ENCODE measurements around the gene CADPS2.

CADPS2 gene

DNA sequence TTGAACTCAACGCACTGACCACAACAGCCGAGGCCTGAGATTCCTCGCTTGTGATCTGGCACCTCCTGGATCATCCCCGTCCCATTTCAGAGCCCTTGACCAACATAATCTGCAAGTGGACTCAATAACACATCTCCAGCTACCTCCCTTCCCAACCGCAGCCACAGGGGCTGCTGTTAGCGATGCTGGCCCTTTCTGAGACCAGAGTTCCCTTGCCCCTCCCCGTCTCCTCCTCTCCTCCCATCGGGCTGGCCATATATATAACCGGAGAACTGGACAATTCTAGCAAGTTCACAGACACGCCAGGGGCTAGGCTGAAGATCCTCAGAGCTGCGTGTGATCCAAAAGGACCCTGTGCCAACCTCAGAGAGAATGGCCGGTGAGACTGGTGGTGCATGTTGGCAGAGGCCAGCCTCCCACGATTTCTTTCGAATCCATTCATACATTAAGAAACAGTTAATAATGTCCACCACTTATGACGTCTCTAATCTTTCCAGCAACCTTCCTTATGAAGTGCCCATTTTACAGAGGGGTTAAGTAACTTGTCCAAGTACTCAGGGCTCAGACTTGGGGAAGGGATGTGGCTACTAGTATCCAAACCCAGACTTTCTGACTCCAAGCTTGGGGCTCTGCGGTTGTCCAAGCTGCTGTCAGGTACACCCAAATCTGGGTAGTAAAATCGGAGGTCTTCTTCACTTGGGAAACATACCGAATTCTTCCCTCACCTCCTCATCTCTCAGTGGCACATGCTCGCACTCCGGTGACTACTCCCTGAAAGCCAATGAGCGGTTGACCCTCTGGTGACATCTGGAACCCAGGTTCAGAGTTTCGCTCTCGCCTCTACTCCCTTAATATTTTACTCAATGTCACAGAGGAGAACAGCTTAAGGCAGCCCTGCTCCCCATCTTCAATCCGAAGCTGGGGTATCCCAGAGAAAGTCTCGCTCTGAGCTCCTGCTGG is 570.5 kb downstream of the CADPS2 start:
- Histone ChIP-seq H3K4me3 (ENCODE audit: low read length) (no peak overlapping the region), H3K27me3 (ENCODE audit: control insufficient read depth, insufficient read depth, low read length) (peaks cover 67% of the 10 kb centered on the region), H3K36me3 (ENCODE audit: control insufficient read depth, insufficient read depth, low read length) (no peaks in the 10 kb centered on the region), H3K9ac (ENCODE audit: low read length) (no peak overlapping the region), H3K9me3 (ENCODE audit: control insufficient read depth, low read length) (no peaks in the 10 kb centered on the region), H3K4me1 (ENCODE audit: control insufficient read depth, insufficient read depth, low read length) (peaks cover 12% of the 10 kb centered on the region)

DNA sequence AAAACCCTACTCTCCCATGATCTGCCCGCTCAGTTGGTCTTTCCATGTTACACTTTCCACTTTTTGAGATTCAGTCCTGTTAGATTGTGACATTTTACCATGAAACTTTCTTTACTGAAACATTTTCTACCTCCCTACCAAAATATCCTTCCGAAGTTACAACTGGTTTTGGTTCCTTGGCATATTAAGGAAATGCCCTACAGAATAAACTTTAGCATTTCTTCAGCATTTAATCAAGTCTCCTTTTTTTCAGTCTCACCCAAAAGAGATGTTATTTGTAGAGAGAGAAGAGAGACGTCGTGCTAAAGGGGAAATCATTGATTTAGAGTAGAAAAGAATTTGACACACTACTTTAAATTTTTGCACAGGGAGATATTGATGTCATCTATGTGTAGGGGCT is 572.0 kb downstream of the CADPS2 start:
- H3K9me3 ChIP-seq (ENCODE audit: control insufficient read depth, low read length), result no peaks in the 10 kb centered on the region
- H3K9ac ChIP-seq (ENCODE audit: low read length), result no peak overlapping the region
- H3K27me3 ChIP-seq (ENCODE audit: control insufficient read depth, insufficient read depth, low read length), result peaks cover 82% of the 10 kb centered on the region
- H3K4me3 ChIP-seq (ENCODE audit: low read length), result no peak overlapping the region
- H3K4me1 ChIP-seq (ENCODE audit: control insufficient read depth, insufficient read depth, low read length), result peaks cover 21% of the 10 kb centered on the region
- no peaks in the 10 kb centered on the region for H3K36me3 ChIP-seq (ENCODE audit: control insufficient read depth, insufficient read depth, low read length)

DNA sequence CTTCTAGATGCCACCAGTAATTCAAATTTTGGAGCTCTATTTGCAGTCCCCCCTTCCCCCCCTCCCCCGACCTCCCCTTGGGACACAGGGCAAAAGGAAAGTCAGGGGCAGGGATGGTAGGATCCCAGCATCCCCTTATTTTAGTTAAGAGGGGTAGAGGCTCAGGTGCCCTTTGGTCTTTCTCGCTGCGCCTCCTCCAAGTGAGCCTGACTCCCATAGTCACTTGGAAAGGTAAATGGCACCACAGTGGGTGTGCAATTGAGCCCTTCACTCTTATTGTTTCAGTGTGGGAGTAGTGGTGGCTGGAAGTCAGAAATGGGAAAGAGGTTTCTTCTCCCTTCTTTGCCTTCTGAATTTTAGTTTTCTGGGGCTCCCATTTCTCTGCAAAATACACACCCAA is 573.5 kb downstream of the CADPS2 start:
- Histone ChIP-seq H3K27me3 (ENCODE audit: control insufficient read depth, insufficient read depth, low read length) (peaks cover 97% of the 10 kb centered on the region), H3K4me1 (ENCODE audit: control insufficient read depth, insufficient read depth, low read length) (peaks cover 21% of the 10 kb centered on the region), H3K36me3 (ENCODE audit: control insufficient read depth, insufficient read depth, low read length) (no peaks in the 10 kb centered on the region), H3K9ac (ENCODE audit: low read length) (no peak overlapping the region), H3K4me3 (ENCODE audit: low read length) (no peak overlapping the region), H3K9me3 (ENCODE audit: control insufficient read depth, low read length) (no peaks in the 10 kb centered on the region)

DNA sequence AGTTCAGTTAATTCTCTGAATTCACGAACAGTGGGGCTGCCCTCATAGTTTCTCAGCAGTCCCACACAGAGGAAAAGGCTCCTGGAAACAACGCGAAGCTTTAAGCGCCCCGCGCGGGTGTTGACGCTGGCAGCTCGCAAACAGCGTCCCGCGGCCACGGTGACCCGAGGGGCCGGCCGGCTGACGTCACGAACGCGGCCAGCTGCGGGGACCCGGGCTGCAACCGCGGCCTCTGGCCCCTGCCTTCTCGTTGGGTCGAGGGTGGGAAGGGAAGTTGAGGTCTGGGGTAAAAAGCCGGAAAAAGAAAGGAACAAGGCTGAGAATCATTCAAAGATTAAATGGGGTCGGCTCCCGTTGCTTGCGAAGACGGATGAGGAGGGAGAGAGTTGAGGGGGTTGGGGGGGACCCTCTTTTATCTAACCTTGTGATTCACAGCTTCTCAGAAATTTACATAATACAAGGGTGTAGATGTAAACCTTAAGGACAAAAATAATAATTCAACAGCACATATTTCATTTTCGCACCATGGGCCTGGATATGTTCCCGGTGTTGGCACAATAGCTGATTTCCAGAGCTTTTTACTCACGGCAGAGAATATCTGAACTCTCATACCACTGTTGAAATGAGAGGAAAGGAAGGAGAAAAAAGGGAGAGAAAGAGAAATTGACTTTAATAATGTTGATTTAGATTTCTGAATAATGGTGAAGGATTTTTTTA is 574.4 kb downstream of the CADPS2 start:
- H3K4me1 ChIP-seq (ENCODE audit: control insufficient read depth, insufficient read depth, low read length), result peaks cover 20% of the 10 kb centered on the region
- no peaks in the 10 kb centered on the region for H3K9me3 ChIP-seq (ENCODE audit: control insufficient read depth, low read length)
- H3K36me3 ChIP-seq (ENCODE audit: control insufficient read depth, insufficient read depth, low read length), result no peaks in the 10 kb centered on the region
- no peak overlapping the region for H3K4me3 ChIP-seq (ENCODE audit: low read length)
- peaks cover 98% of the 10 kb centered on the region for H3K27me3 ChIP-seq (ENCODE audit: control insufficient read depth, insufficient read depth, low read length)
- no peak overlapping the region for H3K9ac ChIP-seq (ENCODE audit: low read length)

DNA sequence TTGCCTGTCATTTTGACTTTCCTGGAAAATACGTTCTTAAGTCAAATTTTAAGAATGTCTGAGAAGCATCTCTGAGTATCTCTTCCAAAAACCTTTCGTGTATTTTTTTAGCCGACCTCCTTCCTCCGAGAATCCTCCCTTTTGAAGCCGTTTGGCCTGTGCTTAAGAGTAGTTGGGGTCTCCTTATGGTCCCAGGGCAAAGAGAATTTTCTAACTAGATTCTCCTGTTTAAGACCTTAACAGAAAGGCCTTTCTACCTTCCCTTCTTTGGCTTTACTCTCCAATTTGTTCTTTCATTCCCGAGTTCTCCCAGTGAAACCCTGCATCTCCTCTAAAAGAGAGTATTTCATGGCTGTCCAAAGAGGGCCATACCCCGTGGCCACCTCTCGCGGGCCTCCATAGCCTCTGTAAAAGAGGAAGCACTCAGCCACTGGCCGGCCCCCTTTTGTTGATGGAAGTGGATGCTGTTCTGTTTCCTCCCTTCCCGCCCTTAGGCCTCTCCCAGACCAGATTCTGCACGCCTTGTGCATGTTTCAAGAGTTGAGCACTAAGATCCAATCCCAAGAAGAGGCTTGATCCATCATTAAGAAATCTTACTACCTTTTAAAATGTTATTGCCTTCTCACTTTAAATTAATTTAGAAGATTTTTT is 575.1 kb downstream of the CADPS2 start:
- peaks cover 20% of the 10 kb centered on the region for H3K4me1 ChIP-seq (ENCODE audit: control insufficient read depth, insufficient read depth, low read length)
- H3K36me3 ChIP-seq (ENCODE audit: control insufficient read depth, insufficient read depth, low read length), result no peaks in the 10 kb centered on the region
- H3K9ac ChIP-seq (ENCODE audit: low read length), result no peak overlapping the region
- peaks cover 98% of the 10 kb centered on the region for H3K27me3 ChIP-seq (ENCODE audit: control insufficient read depth, insufficient read depth, low read length)
- no peaks in the 10 kb centered on the region for H3K9me3 ChIP-seq (ENCODE audit: control insufficient read depth, low read length)
- no peak overlapping the region for H3K4me3 ChIP-seq (ENCODE audit: low read length)

DNA sequence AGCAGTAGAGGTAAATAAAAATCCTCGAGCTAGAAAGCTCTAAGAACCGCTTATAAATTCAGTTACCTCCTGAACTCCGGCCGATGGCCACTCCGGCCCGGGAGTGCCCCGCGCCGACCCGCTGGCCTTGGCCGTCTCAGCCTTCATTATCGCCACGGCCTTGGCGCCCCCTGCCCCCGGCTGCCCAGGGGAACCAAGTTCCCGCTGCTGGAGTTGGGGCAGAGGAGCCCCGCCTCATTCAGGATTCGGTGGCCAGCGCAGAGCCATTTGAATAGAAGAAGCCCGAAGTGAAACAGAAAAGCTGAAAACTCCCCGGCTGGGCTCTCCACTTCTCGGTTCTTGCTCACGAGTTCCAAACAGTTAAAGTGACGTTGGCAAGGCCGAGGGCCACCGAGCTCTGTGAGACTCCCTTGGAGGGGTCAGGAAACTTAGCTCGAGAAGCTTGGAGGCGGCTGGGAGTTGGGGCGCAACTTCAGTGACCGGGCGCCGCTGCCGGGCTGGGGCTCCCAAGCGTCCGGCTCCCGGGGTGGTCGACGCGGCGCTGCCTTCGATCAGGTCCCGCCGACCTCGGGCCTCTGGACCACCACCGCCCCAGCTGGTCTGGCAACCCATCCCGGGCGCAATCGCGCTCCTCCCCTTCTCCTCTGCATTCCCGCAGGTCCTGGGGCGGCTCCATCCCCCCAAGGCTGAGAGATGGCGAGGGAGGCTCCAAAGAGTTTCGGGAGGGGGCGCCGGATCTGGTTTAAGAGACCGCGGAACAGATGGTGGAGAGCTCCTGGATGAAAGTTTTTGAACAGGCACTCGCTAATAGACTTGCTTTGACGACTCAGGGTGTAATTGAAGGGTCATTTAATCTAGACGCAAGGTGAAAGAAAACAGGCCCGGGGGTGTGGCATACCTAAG is 575.9 kb downstream of the CADPS2 start:
- Histone ChIP-seq H3K4me1 (ENCODE audit: control insufficient read depth, insufficient read depth, low read length) (peaks cover 28% of the 10 kb centered on the region), H3K4me3 (ENCODE audit: low read length) (no peak overlapping the region), H3K27me3 (ENCODE audit: control insufficient read depth, insufficient read depth, low read length) (peaks cover 98% of the 10 kb centered on the region), H3K36me3 (ENCODE audit: control insufficient read depth, insufficient read depth, low read length) (no peaks in the 10 kb centered on the region), H3K9ac (ENCODE audit: low read length) (no peak overlapping the region), H3K9me3 (ENCODE audit: control insufficient read depth, low read length) (no peaks in the 10 kb centered on the region)

DNA sequence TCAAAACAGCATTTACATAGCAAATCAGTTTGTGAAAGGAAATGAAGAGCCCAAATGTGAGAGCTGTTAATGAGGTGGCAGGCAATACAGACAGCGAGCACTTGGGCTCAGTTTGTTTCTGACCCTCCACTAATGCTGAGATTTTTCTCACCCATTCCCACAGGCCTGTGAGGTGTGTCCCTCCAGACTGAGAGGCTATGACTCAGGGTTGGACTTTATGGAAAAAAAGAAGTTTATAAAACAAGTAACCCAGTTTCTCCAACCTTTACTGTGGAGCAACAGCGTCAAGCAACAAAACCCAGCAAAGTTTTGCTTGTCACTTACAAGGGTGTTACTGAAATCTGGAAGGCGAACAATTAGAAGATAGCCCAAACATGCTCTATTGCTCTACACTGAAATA is 576.8 kb downstream of the CADPS2 start:
- Histone ChIP-seq H3K4me1 (ENCODE audit: control insufficient read depth, insufficient read depth, low read length) (peaks cover 34% of the 10 kb centered on the region), H3K4me3 (ENCODE audit: low read length) (no peak overlapping the region), H3K9me3 (ENCODE audit: control insufficient read depth, low read length) (no peaks in the 10 kb centered on the region), H3K36me3 (ENCODE audit: control insufficient read depth, insufficient read depth, low read length) (no peaks in the 10 kb centered on the region), H3K27me3 (ENCODE audit: control insufficient read depth, insufficient read depth, low read length) (peaks cover 98% of the 10 kb centered on the region), H3K9ac (ENCODE audit: low read length) (no peak overlapping the region)

DNA sequence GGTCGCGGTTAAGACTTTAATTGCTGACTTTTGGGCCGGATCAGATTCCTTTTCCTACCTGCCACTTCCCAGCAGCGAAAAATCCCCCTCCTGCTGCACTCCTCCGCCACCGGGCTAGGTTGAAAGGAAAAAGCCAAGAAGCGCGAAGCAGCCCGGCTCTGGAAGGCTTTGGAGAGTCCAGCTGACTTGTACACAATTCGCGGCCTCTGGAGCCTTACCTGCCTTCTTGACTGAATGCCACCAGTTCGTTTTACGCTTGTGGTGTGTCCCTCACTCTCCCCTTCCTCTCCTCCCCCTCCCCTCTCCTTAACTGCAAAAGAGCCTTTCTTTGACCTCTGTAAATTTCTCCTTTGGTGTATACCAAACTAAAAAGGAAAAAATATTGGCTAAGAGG is 579.0 kb downstream of the CADPS2 start:
- H3K27me3 ChIP-seq (ENCODE audit: control insufficient read depth, insufficient read depth, low read length), result peaks cover 99% of the 10 kb centered on the region
- no peak overlapping the region for H3K9ac ChIP-seq (ENCODE audit: low read length)
- no peak overlapping the region for H3K4me3 ChIP-seq (ENCODE audit: low read length)
- H3K4me1 ChIP-seq (ENCODE audit: control insufficient read depth, insufficient read depth, low read length), result peaks cover 40% of the 10 kb centered on the region
- no peaks in the 10 kb centered on the region for H3K9me3 ChIP-seq (ENCODE audit: control insufficient read depth, low read length)
- H3K36me3 ChIP-seq (ENCODE audit: control insufficient read depth, insufficient read depth, low read length), result no peaks in the 10 kb centered on the region

DNA sequence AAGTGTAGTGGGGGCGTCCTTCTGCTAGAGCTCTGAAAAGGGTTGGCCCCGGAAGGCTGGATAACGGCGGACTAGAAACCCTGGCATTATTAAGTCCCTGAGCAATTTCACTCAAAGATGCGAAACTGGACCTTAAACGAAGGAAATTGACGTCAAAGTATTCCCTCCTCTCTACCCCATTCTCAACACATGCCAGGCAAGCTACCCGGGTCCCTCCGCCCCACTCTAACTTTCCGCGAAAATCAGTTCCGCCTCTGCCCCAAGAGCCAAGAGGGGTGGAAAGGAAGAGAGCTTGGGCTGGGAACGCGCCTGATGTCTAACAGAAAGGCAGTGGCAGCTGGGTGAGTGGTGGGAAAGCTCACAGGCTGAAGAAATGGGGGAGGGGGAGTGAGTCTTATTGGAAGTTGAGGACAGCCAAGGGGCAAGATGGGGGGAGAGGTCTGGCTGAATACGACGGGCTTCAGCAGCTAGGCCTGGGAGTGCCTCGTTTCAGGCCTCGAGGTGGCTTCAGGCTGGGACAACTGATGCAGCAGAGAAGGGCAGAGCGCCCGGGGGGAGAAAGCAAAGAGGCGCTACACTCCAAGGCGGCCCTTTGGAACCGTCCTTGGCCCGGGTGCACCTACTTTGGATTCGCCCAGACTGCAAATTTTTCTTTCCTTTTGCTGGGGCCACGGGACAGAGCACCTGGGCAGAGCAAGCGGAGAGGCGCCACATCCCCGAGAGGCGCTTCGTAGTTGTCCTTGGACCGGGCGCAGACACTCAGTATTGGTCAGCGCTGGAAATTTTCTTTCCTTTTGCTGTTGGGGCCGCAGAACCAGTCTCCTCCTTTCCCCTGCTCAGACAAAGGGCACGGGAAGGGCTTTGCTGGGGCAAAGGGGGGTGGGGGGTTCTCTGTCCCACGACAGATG is 579.7 kb downstream of the CADPS2 start:
- Histone ChIP-seq H3K27me3 (ENCODE audit: control insufficient read depth, insufficient read depth, low read length) (peaks cover 99% of the 10 kb centered on the region), H3K4me3 (ENCODE audit: low read length) (no peak overlapping the region), H3K4me1 (ENCODE audit: control insufficient read depth, insufficient read depth, low read length) (peaks cover 40% of the 10 kb centered on the region), H3K36me3 (ENCODE audit: control insufficient read depth, insufficient read depth, low read length) (no peaks in the 10 kb centered on the region), H3K9ac (ENCODE audit: low read length) (no peak overlapping the region), H3K9me3 (ENCODE audit: control insufficient read depth, low read length) (no peaks in the 10 kb centered on the region)

DNA sequence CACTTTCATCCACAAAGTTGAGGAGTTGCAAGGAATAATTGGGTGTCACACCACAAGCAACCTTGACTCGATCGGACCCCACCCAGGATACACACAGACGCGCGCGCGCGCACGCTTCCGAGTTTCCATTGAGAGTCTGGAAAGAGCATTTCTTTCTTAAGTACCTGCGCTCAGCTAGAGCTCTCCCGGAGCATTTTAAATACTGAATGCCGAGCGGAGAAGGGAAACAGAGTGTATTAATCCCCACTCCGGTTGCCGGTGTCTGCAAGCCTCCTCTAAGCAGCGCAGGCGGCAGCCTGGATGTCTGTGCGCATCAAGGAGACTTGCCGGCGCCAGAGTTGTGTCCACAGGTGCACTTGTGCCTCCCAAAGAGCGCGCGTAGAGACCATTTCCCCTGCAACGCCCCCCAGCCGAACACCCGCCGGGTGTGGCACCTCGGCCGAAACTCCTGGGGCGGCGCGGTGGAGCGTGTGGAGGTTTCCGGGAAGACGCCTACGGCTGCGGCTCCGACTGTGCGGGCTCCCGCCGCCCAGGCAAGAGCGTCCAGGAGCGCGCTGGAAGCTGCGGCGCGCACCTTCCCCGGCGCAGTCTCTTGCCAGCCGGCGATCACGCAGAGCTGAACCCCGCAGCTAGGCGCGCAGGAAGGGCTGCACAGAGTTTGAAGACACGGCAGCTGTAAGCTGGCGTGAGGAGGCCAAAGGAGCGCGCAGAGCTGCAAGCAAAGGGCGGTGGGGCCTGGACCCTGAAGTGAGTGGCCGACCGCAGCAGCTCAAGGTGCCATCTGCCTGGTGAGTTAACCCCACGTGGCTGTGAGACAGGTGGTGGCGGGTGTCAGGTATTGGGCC is 580.6 kb downstream of the CADPS2 start:
- H3K36me3 ChIP-seq (ENCODE audit: control insufficient read depth, insufficient read depth, low read length), result no peaks in the 10 kb centered on the region
- H3K4me1 ChIP-seq (ENCODE audit: control insufficient read depth, insufficient read depth, low read length), result peaks cover 38% of the 10 kb centered on the region
- H3K9me3 ChIP-seq (ENCODE audit: control insufficient read depth, low read length), result no peaks in the 10 kb centered on the region
- H3K4me3 ChIP-seq (ENCODE audit: low read length), result peak overlapping the region; percentile 25
- no peak overlapping the region for H3K9ac ChIP-seq (ENCODE audit: low read length)
- H3K27me3 ChIP-seq (ENCODE audit: control insufficient read depth, insufficient read depth, low read length), result peaks cover 99% of the 10 kb centered on the region

Measured in mucosa of stomach (tissue), 1 donor.